WTC11 (cell line): ENCODE data around the gene HDAC7. TPM values are rescaled to one million over a fixed set of nuclear protein-coding genes. Genes with fewer than 3 reads are reported as not detected.

ENCODE experiments used
- ATAC-seq: fragments of 200-7000 bp; cut with Tn5 transposase; 2 replicates; pipeline ENCODE4 v1.10.0; 2021; ENCODE audit warnings: mild to moderate bottlenecking, moderate library complexity
- CTCF ChIA-PET: fragments of 300-600 bp; sonication (Branson Sonifier 250); formaldehyde crosslinking; loops from one replicate; lab custom pipeline; 2021; ENCODE audit warnings: antibody characterized with exemption; lab: Charles Lee
- POLR2A ChIA-PET: fragments of 350-600 bp; sonication (Branson Sonifier 250); formaldehyde crosslinking; loops from one replicate; lab custom pipeline; 2021; ENCODE audit warnings: antibody characterized with exemption; lab: Charles Lee
- DNase-seq: peaks from one replicate; pipeline ENCODE4 v3.0.0; 2021; ENCODE audit warnings: low spot score
- H3K27ac Mint-ChIP-seq: 2 replicates; pipeline ENCODE4 v1.8.0; 2021; ENCODE audit warnings: mixed read lengths
- H3K27me3 Mint-ChIP-seq: 2 replicates; pipeline ENCODE4 v1.8.0; 2021; ENCODE audit warnings: low read depth, mild to moderate bottlenecking, moderate library complexity, mixed read lengths
- H3K36me3 Mint-ChIP-seq: 2 replicates; pipeline ENCODE4 v1.8.0; 2021; ENCODE audit warnings: mixed read lengths
- H3K4me1 Mint-ChIP-seq: 2 replicates; pipeline ENCODE4 v1.8.0; 2022; ENCODE audit warnings: mixed read lengths
- H3K4me3 Mint-ChIP-seq: 2 replicates; pipeline ENCODE4 v1.8.0; 2021; ENCODE audit warnings: mild to moderate bottlenecking, moderate library complexity, mixed read lengths
- H3K9me3 Mint-ChIP-seq: 2 replicates; pipeline ENCODE4 v1.8.0; 2021; ENCODE audit warnings: mixed read lengths
- ARID4B ChIP-seq: sonication (generic); formaldehyde crosslinking; IDR thresholded peaks from 2 replicates; pipeline ENCODE4 v1.8.0; 2023; ENCODE audit warnings: missing genetic modification reagents, mild to moderate bottlenecking, borderline replicate concordance
- ATF1 ChIP-seq: sonication (generic); formaldehyde crosslinking; IDR thresholded peaks from 2 replicates; pipeline ENCODE4 v1.8.1; 2023; ENCODE audit warnings: mild to moderate bottlenecking, moderate library complexity, missing genetic modification reagents
- CTCF ChIP-seq: fragments of 200-600 bp; IDR thresholded peaks from 2 replicates; pipeline ENCODE4 v1.8.0; 2022; ENCODE audit warnings: antibody characterized with exemption
- FOXP4 ChIP-seq: sonication (generic); formaldehyde crosslinking; IDR thresholded peaks from 2 replicates; pipeline ENCODE4 v1.8.0; 2022; ENCODE audit warnings: mild to moderate bottlenecking, missing genetic modification reagents
- IRF2 ChIP-seq: sonication (generic); formaldehyde crosslinking; IDR thresholded peaks from 2 replicates; pipeline ENCODE4 v1.8.0; 2022; ENCODE audit warnings: low read depth, missing genetic modification reagents, borderline replicate concordance
- JAZF1 ChIP-seq: fragments of 250-450 bp; sonication (Bioruptor Pico); IDR thresholded peaks from 2 replicates; pipeline ENCODE4 v1.9.0; 2021; ENCODE audit warnings: moderate library complexity, mild to moderate bottlenecking, inconsistent platforms
- NFYB ChIP-seq: sonication (generic); formaldehyde crosslinking; conservative IDR thresholded peaks from 2 replicates; pipeline ENCODE4 v1.8.0; 2022; ENCODE audit warnings: low read depth, missing genetic modification reagents
- NR1H2 ChIP-seq: sonication (generic); formaldehyde crosslinking; IDR thresholded peaks from 2 replicates; pipeline ENCODE4 v1.9.0; 2021; ENCODE audit warnings: mild to moderate bottlenecking, moderate library complexity, missing genetic modification reagents
- NR2C2 ChIP-seq: sonication (generic); formaldehyde crosslinking; IDR thresholded peaks from 2 replicates; pipeline ENCODE4 v1.8.0; 2022; ENCODE audit warnings: mild to moderate bottlenecking, missing genetic modification reagents
- PRRX2 ChIP-seq: fragments of 250-450 bp; sonication (Bioruptor Pico); IDR thresholded peaks from 2 replicates; pipeline ENCODE4 v1.8.0; 2021; ENCODE audit warnings: mild to moderate bottlenecking
- RORB ChIP-seq: fragments of 250-450 bp; sonication (Bioruptor Pico); IDR thresholded peaks from 2 replicates; pipeline ENCODE4 v1.9.0; 2021; ENCODE audit warnings: mild to moderate bottlenecking
- TEAD1 ChIP-seq: sonication (generic); formaldehyde crosslinking; IDR thresholded peaks from 2 replicates; pipeline ENCODE4 v1.8.0; 2022; ENCODE audit warnings: mild to moderate bottlenecking, missing genetic modification reagents
- ZNF219 ChIP-seq: sonication (generic); formaldehyde crosslinking; IDR thresholded peaks from 2 replicates; pipeline ENCODE4 v1.8.0; 2023; ENCODE audit warnings: missing genetic modification reagents, mild to moderate bottlenecking, borderline replicate concordance
- ZNF425 ChIP-seq: fragments of 250-450 bp; sonication (Bioruptor Pico); conservative IDR thresholded peaks from 2 replicates; pipeline ENCODE4 v1.9.0; 2021; ENCODE audit warnings: mild to moderate bottlenecking
- ZNF512 ChIP-seq: sonication (generic); formaldehyde crosslinking; IDR thresholded peaks from 2 replicates; pipeline ENCODE4 v1.8.1; 2022; ENCODE audit warnings: missing genetic modification reagents, borderline replicate concordance
- total RNA-seq: library from RNA; stranded (reverse); gene quantifications from 3 replicates; pipeline ENCODE4 v1.2.3, GENCODE V29; 2021
- TF ChIP-seq, protein P1 (sequence below): sonication (generic); formaldehyde crosslinking; IDR thresholded peaks from 2 replicates; pipeline ENCODE4 v1.8.1; 2023; ENCODE audit warnings: mild to moderate bottlenecking, missing genetic modification reagents
- TF ChIP-seq, protein P2 (sequence below): sonication (generic); formaldehyde crosslinking; IDR thresholded peaks from 2 replicates; pipeline ENCODE4 v1.8.0; 2022; ENCODE audit warnings: missing genetic modification reagents
- TF ChIP-seq, protein P3 (sequence below): sonication (generic); formaldehyde crosslinking; conservative IDR thresholded peaks from 2 replicates; pipeline ENCODE4 v1.8.1; 2022; ENCODE audit warnings: mild to moderate bottlenecking, missing genetic modification reagents

The HDAC7 gene
- total RNA-seq, 1 experiment from 2014 or later: 111 TPM

- Mint-ChIP-seq H3K27me3 (no peaks in the 10 kb centered on the region), H3K36me3 (no peaks in the 10 kb centered on the region), H3K4me1 (peaks cover 47% of the 10 kb centered on the region), H3K27ac (no peak overlapping the region), H3K4me3 (no peak overlapping the region), H3K9me3 (no peaks in the 10 kb centered on the region)
- DNase-seq (no peak), ATAC-seq (no peak)
- ChIA-PET CTCF (interaction anchor here (10.5 kb wide), 1 partner anchor 18 kb away, joined by 157 read pairs; no protein-coding TSS in a partner anchor), POLR2A (no interaction called here)
- TF ChIP-seq ZNF425: no peak
- no peak for TF ChIP-seq JAZF1 (CRISPR knock-in tag)
- no peak for TF ChIP-seq NR1H2 (CRISPR knock-in tag)
- TF ChIP-seq, protein P1, sequence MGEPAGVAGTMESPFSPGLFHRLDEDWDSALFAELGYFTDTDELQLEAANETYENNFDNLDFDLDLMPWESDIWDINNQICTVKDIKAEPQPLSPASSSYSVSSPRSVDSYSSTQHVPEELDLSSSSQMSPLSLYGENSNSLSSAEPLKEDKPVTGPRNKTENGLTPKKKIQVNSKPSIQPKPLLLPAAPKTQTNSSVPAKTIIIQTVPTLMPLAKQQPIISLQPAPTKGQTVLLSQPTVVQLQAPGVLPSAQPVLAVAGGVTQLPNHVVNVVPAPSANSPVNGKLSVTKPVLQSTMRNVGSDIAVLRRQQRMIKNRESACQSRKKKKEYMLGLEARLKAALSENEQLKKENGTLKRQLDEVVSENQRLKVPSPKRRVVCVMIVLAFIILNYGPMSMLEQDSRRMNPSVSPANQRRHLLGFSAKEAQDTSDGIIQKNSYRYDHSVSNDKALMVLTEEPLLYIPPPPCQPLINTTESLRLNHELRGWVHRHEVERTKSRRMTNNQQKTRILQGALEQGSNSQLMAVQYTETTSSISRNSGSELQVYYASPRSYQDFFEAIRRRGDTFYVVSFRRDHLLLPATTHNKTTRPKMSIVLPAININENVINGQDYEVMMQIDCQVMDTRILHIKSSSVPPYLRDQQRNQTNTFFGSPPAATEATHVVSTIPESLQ (CRISPR knock-in tag): no peak
- TF ChIP-seq NFYB (CRISPR knock-in tag): no peak
- no peak for TF ChIP-seq RORB (CRISPR knock-in tag)
- no peak for TF ChIP-seq CTCF
- TF ChIP-seq ATF1 (CRISPR knock-in tag): no peak
- TF ChIP-seq, protein P2, sequence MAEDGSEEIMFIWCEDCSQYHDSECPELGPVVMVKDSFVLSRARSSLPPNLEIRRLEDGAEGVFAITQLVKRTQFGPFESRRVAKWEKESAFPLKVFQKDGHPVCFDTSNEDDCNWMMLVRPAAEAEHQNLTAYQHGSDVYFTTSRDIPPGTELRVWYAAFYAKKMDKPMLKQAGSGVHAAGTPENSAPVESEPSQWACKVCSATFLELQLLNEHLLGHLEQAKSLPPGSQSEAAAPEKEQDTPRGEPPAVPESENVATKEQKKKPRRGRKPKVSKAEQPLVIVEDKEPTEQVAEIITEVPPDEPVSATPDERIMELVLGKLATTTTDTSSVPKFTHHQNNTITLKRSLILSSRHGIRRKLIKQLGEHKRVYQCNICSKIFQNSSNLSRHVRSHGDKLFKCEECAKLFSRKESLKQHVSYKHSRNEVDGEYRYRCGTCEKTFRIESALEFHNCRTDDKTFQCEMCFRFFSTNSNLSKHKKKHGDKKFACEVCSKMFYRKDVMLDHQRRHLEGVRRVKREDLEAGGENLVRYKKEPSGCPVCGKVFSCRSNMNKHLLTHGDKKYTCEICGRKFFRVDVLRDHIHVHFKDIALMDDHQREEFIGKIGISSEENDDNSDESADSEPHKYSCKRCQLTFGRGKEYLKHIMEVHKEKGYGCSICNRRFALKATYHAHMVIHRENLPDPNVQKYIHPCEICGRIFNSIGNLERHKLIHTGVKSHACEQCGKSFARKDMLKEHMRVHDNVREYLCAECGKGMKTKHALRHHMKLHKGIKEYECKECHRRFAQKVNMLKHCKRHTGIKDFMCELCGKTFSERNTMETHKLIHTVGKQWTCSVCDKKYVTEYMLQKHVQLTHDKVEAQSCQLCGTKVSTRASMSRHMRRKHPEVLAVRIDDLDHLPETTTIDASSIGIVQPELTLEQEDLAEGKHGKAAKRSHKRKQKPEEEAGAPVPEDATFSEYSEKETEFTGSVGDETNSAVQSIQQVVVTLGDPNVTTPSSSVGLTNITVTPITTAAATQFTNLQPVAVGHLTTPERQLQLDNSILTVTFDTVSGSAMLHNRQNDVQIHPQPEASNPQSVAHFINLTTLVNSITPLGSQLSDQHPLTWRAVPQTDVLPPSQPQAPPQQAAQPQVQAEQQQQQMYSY (CRISPR knock-in tag): no peak
- TF ChIP-seq FOXP4 (CRISPR knock-in tag): no peak
- no peak for TF ChIP-seq IRF2 (CRISPR knock-in tag)
- TF ChIP-seq ZNF512: no peak
- no peak for TF ChIP-seq PRRX2 (CRISPR knock-in tag)
- TF ChIP-seq ARID4B: no peak
- no peak for TF ChIP-seq ZNF219
- TF ChIP-seq, protein P3, sequence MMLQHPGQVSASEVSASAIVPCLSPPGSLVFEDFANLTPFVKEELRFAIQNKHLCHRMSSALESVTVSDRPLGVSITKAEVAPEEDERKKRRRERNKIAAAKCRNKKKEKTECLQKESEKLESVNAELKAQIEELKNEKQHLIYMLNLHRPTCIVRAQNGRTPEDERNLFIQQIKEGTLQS: no peak
- TF ChIP-seq NR2C2 (CRISPR knock-in tag): no peak
- no peak for TF ChIP-seq TEAD1 (CRISPR knock-in tag)
Measured at GRCh38 chr12:47750229-47750798, 69.4 kb downstream of the HDAC7 start.
